H1 (cell line): ENCODE measurements around the gene DICER1. TPM values are rescaled to one million over a fixed set of nuclear protein-coding genes. Genes with fewer than 3 reads are reported as not detected.

Experiments used
- CTCF ChIA-PET: fragments of 300-600 bp; sonication (Branson Sonifier 250); formaldehyde crosslinking; loops from one replicate; lab custom pipeline; 2021; ENCODE audit not compliant: partially characterized antibody; lab: Charles Lee
- POLR2A ChIA-PET: fragments of 300-600 bp; sonication (Branson Sonifier 250); formaldehyde crosslinking; loops from one replicate; lab custom pipeline; 2021; ENCODE audit warnings: inconsistent platforms; ENCODE audit not compliant: partially characterized antibody; lab: Charles Lee
- DNase-seq, 2 experiments: peaks; one replicate each; pipeline versions ENCODE4 v3.0.0 to v3.0.0-alpha.2; 2010 to 2022; ENCODE audit warnings: low spot score in 2 of 2, low read depth in 1 of 2, mixed read lengths in 1 of 2
- FAIRE-seq: peaks from 2 replicates; lab custom pipeline; 2011; peaks lifted over from hg19 to GRCh38; lab: Jason Lieb, UNC
- H2AFZ ChIP-seq: 2 replicates; pipeline ENCODE4 v1.8.1; 2012; ENCODE audit warnings: low read length, inconsistent platforms
- H2AK5ac ChIP-seq: 2 replicates; pipeline ENCODE4 v1.6.1; 2013; ENCODE audit warnings: low read depth, low read length
- H2BK120ac ChIP-seq: replicated peaks from 2 replicates; pipeline ENCODE3; 2013; ENCODE audit warnings: low read depth, low read length, inconsistent platforms
- H2BK12ac ChIP-seq: 2 replicates; pipeline ENCODE4 v1.6.1; 2013; ENCODE audit warnings: low read depth, low read length
- H2BK15ac ChIP-seq: 2 replicates; pipeline ENCODE4 v1.6.1; 2013; ENCODE audit warnings: low read length
- H2BK20ac ChIP-seq: 2 replicates; pipeline ENCODE4 v1.6.1; 2013; ENCODE audit warnings: low read length
- H2BK5ac ChIP-seq: 2 replicates; pipeline ENCODE4 v1.6.1; 2013; ENCODE audit warnings: low read depth, low read length
- H3K14ac ChIP-seq: 2 replicates; pipeline ENCODE4 v1.6.1; 2013; ENCODE audit warnings: inconsistent platforms; ENCODE audit not compliant: insufficient read length
- H3K18ac ChIP-seq: 2 replicates; pipeline ENCODE4 v1.6.1; 2013; ENCODE audit warnings: low read length; ENCODE audit errors: extremely low read depth
- H3K23ac ChIP-seq: 2 replicates; pipeline ENCODE4 v1.6.1; 2013; ENCODE audit warnings: inconsistent platforms; ENCODE audit not compliant: insufficient read length
- H3K23me2 ChIP-seq: 2 replicates; pipeline ENCODE4 v1.6.1; 2013; ENCODE audit warnings: low read depth, low read length
- H3K27ac ChIP-seq: 2 replicates; pipeline ENCODE4 v1.6.1; 2011; ENCODE audit warnings: low read depth, low read length, inconsistent platforms
- H3K27me3 ChIP-seq, 4 experiments: replicated peaks in 1 of 4; 1 replicate in 1 of 4; 2 replicates in 3 of 4; pipeline versions ENCODE4 v1.6.1 to v1.8.1; 2011 to 2013; ENCODE audit warnings: low read length in 3 of 4, mild to moderate bottlenecking in 3 of 4, inconsistent platforms in 2 of 4, mixed read lengths in 2 of 4, moderate library complexity in 1 of 4; ENCODE audit not compliant: control insufficient read depth in 3 of 4, insufficient read depth in 3 of 4; ENCODE audit errors: extremely low read depth in 1 of 4
- H3K36me3 ChIP-seq, 4 experiments: 2 replicates each; pipeline versions ENCODE4 v1.6.1 to v1.8.1; 2011 to 2013; ENCODE audit warnings: mild to moderate bottlenecking in 4 of 4, low read length in 3 of 4, moderate library complexity in 2 of 4, control low read depth in 1 of 4, inconsistent platforms in 1 of 4; ENCODE audit not compliant: insufficient read depth in 4 of 4, control insufficient read depth in 2 of 4
- H3K4ac ChIP-seq: replicated peaks from 2 replicates; pipeline ENCODE3; 2013; ENCODE audit warnings: low read length, low read depth, mixed read lengths, inconsistent platforms; ENCODE audit not compliant: insufficient read length
- H3K4me1 ChIP-seq, 4 experiments: replicated peaks in 1 of 4; 1 replicate in 1 of 4; 2 replicates in 3 of 4; pipeline versions ENCODE4 v1.6.1 to v1.8.1; 2011 to 2013; ENCODE audit warnings: low read length in 3 of 4, inconsistent platforms in 2 of 4, mixed read lengths in 1 of 4; ENCODE audit not compliant: insufficient read depth in 4 of 4, control insufficient read depth in 3 of 4
- H3K4me2 ChIP-seq, 2 experiments: 2 replicates each; pipeline versions ENCODE4 v1.6.1 to v1.8.1; 2011 to 2013; ENCODE audit warnings: low read depth in 2 of 2, low read length in 2 of 2, control low read depth in 1 of 2, inconsistent platforms in 1 of 2, mild to moderate bottlenecking in 1 of 2; ENCODE audit not compliant: insufficient read depth in 1 of 2
- H3K4me3 ChIP-seq, 4 experiments: fragments of 200-600, 300-600 bp in 1 of 4; sonication (generic), shearing (Covaris generic), sonication (Bioruptor Twin) in 1 of 4; 2 replicates each; pipeline versions ENCODE4 v1.5.1 to v1.8.1; 2011 to 2016; ENCODE audit warnings: low read length in 4 of 4, low read depth in 3 of 4, control low read depth in 2 of 4, inconsistent platforms in 2 of 4, mild to moderate bottlenecking in 2 of 4, mixed read lengths in 1 of 4, moderate library complexity in 1 of 4; ENCODE audit not compliant: insufficient read depth in 2 of 4; ENCODE audit errors: extremely low read depth in 1 of 4
- H3K56ac ChIP-seq: replicated peaks from 2 replicates; pipeline ENCODE3; 2013; ENCODE audit warnings: low read depth, mild to moderate bottlenecking, mixed read lengths, low read length, inconsistent platforms; ENCODE audit not compliant: insufficient read length
- H3K79me1 ChIP-seq: 2 replicates; pipeline ENCODE4 v1.6.1; 2013; ENCODE audit warnings: low read depth, low read length, control low read depth
- H3K79me2 ChIP-seq, 2 experiments: 2 replicates each; pipeline versions ENCODE4 v1.6.1 to v1.8.1; 2012 to 2013; ENCODE audit warnings: low read length in 2 of 2, mild to moderate bottlenecking in 2 of 2, inconsistent platforms in 1 of 2; ENCODE audit not compliant: insufficient read depth in 2 of 2, control insufficient read depth in 1 of 2
- H3K9ac ChIP-seq, 4 experiments: replicated peaks in 1 of 4; 1 replicate in 1 of 4; 2 replicates in 3 of 4; pipeline versions ENCODE4 v1.6.1 to v1.8.1; 2011 to 2013; ENCODE audit warnings: low read depth in 3 of 4, low read length in 3 of 4, control low read depth in 2 of 4, mild to moderate bottlenecking in 2 of 4, moderate library complexity in 2 of 4, inconsistent platforms in 1 of 4; ENCODE audit errors: extremely low read depth in 1 of 4
- H3K9me3 ChIP-seq, 2 experiments: 2 replicates each; pipeline versions ENCODE4 v1.6.1 to v1.8.1; 2012 to 2013; ENCODE audit warnings: mild to moderate bottlenecking in 2 of 2, moderate library complexity in 2 of 2, control low read depth in 1 of 2, inconsistent platforms in 1 of 2, low read depth in 1 of 2, low read length in 1 of 2, mixed read lengths in 1 of 2; ENCODE audit not compliant: insufficient read depth in 2 of 2
- H4K20me1 ChIP-seq, 2 experiments: replicated peaks in 1 of 2; 2 replicates each; pipeline versions ENCODE3 to v1.8.1; 2011 to 2013; ENCODE audit warnings: inconsistent platforms in 2 of 2, low read length in 2 of 2, mild to moderate bottlenecking in 1 of 2; ENCODE audit not compliant: insufficient read depth in 2 of 2, control insufficient read depth in 1 of 2
- H4K5ac ChIP-seq: 2 replicates; pipeline ENCODE4 v1.6.1; 2013; ENCODE audit warnings: low read length, low read depth, mixed read lengths, inconsistent platforms; ENCODE audit not compliant: insufficient read length
- H4K8ac ChIP-seq: 2 replicates; pipeline ENCODE4 v1.8.0; 2013; ENCODE audit warnings: mild to moderate bottlenecking, moderate library complexity, low read length, inconsistent platforms; ENCODE audit not compliant: insufficient read depth; ENCODE audit errors: extremely low read depth
- H4K91ac ChIP-seq: replicated peaks from 2 replicates; pipeline ENCODE3; 2013; ENCODE audit warnings: low read length, mixed read lengths, inconsistent platforms; ENCODE audit not compliant: insufficient read length
- CTCF ChIP-seq, 3 experiments: IDR thresholded peaks; 1 replicate in 2 of 3; 2 replicates in 1 of 3; pipeline versions ENCODE4 v1.5.1 to v1.6.1; 2011; ENCODE audit warnings: low read length in 3 of 3, mild to moderate bottlenecking in 3 of 3, inconsistent platforms in 2 of 3, low read depth in 1 of 3, moderate library complexity in 1 of 3; ENCODE audit not compliant: insufficient read depth in 1 of 3; ENCODE audit errors: control extremely low read depth in 1 of 3
- FOSL1 ChIP-seq: IDR thresholded peaks from 2 replicates; pipeline ENCODE4 v1.6.1; 2011; ENCODE audit warnings: mild to moderate bottlenecking, low read depth, low read length, moderate library complexity; ENCODE audit not compliant: insufficient read depth
- HDAC6 ChIP-seq: IDR thresholded peaks from one replicate; pipeline ENCODE4 v1.7.1; 2012; ENCODE audit warnings: low read depth, mild to moderate bottlenecking, inconsistent platforms, low read length, moderate library complexity
- JUND ChIP-seq: IDR thresholded peaks from 2 replicates; pipeline ENCODE4 v1.6.1; 2011; ENCODE audit warnings: mild to moderate bottlenecking, improper control_type of control experiment, low read length
- KDM5A ChIP-seq: fragments of 200-600 bp; IDR thresholded peaks from 2 replicates; pipeline ENCODE4 v1.7.1; 2012; ENCODE audit warnings: mild to moderate bottlenecking, low read length, inconsistent platforms, mixed read lengths
- MAFK ChIP-seq: IDR thresholded peaks from 2 replicates; pipeline ENCODE4 v1.6.1; 2012; ENCODE audit warnings: low read depth, mild to moderate bottlenecking, improper control_type of control experiment, low read length
- MAX ChIP-seq: IDR thresholded peaks from 2 replicates; pipeline ENCODE4 v1.6.1; 2012; ENCODE audit warnings: inconsistent platforms
- POLR2A ChIP-seq, 2 experiments: IDR thresholded peaks; 1 replicate in 1 of 2; 2 replicates in 1 of 2; pipeline ENCODE4 v1.6.1; 2011; ENCODE audit warnings: low read depth in 2 of 2, low read length in 2 of 2, mild to moderate bottlenecking in 2 of 2; ENCODE audit errors: control extremely low read depth in 1 of 2
- POLR2AphosphoS5 ChIP-seq: IDR thresholded peaks from 2 replicates; pipeline ENCODE4 v1.6.1; 2011; ENCODE audit warnings: low read depth, low read length
- TBP ChIP-seq: IDR thresholded peaks from 2 replicates; pipeline ENCODE4 v1.6.1; 2011; ENCODE audit warnings: low read depth, low read length, improper control_type of control experiment
- WGBS, 2 experiments: shearing (Covaris generic) in 1 of 2; methylation state at CpG; one replicate each; pipeline versions ENCODE4 v1.1.6 to v1.1.7; 2013 to 2015; ENCODE audit warnings: low lambda C conversion rate in 2 of 2, mixed read lengths in 2 of 2, inconsistent platforms in 1 of 2, low coverage in 1 of 2, missing lambda C conversion rate in 1 of 2; ENCODE audit not compliant: insufficient replicate concordance in 2 of 2, insufficient coverage in 1 of 2, insufficient read length in 1 of 2; ENCODE audit errors: extremely low coverage in 1 of 2, missing lambda C conversion rate in 1 of 2; 5-methylcytosine and 5-hydroxymethylcytosine counted together
- polyA plus RNA-seq, 7 experiments: library from polyadenylated mRNA; depleted of rRNA in 3 of 7; stranded (reverse) in 5 of 7; unstranded in 2 of 7; fragments of >200 nt in 5 of 7; fragments of 200-250 nt in 2 of 7; gene quantifications; 1 replicate in 5 of 7; 2 replicates in 1 of 7; 4 replicates in 1 of 7; pipeline versions ENCODE4 v1.2.1 to v1.2.3, GENCODE V29; 2011 to 2013; ENCODE audit warnings: missing spikeins in 2 of 7, mixed read lengths in 2 of 7
- total RNA-seq: library from RNA; stranded (reverse); fragmentation: NEBNext Ultra II Directional; extraction: Animal tissue kit (Norgen Biotek cat#: 25700); gene quantifications from 2 replicates; pipeline ENCODE4 v1.2.1, GENCODE V29; 2021

DICER1 gene
- total and polyA plus RNA-seq, 2 of the 8 experiments (the other 6 are each of a cell fraction or from before 2014, with no cell fraction given) = 11.9 to 61.8 TPM

GRCh38 chr14:95185767-95186392 lies 28.6 kb upstream of the DICER1 start:
- Histone ChIP-seq H3K4me3 (no peak overlapping the region), H2BK15ac (no peak overlapping the region), H2BK5ac (no peak overlapping the region), H4K8ac (no peak overlapping the region), H4K91ac (no peak overlapping the region), H3K4ac (no peak overlapping the region), H3K9ac (no peak overlapping the region), H3K79me1 (no peaks in the 10 kb centered on the region), H3K36me3 (no peaks in the 10 kb centered on the region), H3K14ac (no peak overlapping the region), H2BK12ac (no peak overlapping the region), H3K23me2 (peaks cover 3% of the 10 kb centered on the region; the same call in 1 of the 2 replicates), H4K20me1 (no peaks in the 10 kb centered on the region), H2AFZ (no peak overlapping the region), H3K4me2 (no peak overlapping the region), H2AK5ac (no peak overlapping the region), H3K4me1 (no peaks in the 10 kb centered on the region; a peak in 1 of 7 replicates), H2BK120ac (no peak overlapping the region), H3K27me3 (no peaks in the 10 kb centered on the region), H4K5ac (no peak overlapping the region), H3K18ac (no peak overlapping the region), H3K56ac (no peak overlapping the region), H3K79me2 (no peaks in the 10 kb centered on the region), H3K27ac (no peak overlapping the region; the same call in 1 of the 2 replicates), H2BK20ac (no peak overlapping the region), H3K9me3 (no peaks in the 10 kb centered on the region), H3K23ac (no peak overlapping the region)
- no peak for FAIRE-seq
- 90% methylated on average over 11 of the region's 11 CpGs; no CpG with 5 or more reads in 1 of the 2 experiments for WGBS, 2 experiments
- POLR2A ChIA-PET = interaction anchor here (1.0 kb wide), 1 partner anchor 28 kb away, joined by 3 read pairs; the partner anchor contains the start of gene DICER1
- TF ChIP-seq JUND = no peak
- TF ChIP-seq KDM5A = no peak
- TF ChIP-seq POLR2A (IDR thresholded peaks at IDR 0.05; ENCODE audit: control extremely low read depth in 1 of 2, low read depth in 2 of 2, low read length in 2 of 2) = no peak
- TF ChIP-seq TBP = no peak
- no peak for TF ChIP-seq POLR2AphosphoS5
- no peak for TF ChIP-seq MAX
- no peak for TF ChIP-seq FOSL1
- no peak for TF ChIP-seq CTCF (IDR thresholded peaks at IDR 0.05; ENCODE audit: control extremely low read depth in 1 of 3, insufficient read depth in 1 of 3, low read depth in 1 of 3, low read length in 3 of 3)
- TF ChIP-seq MAFK = no peak
- TF ChIP-seq HDAC6 = no peak
- CTCF ChIA-PET = interaction anchor here (1.2 to 3.2 kb wide), 2 partner anchors 107 to 176 kb away, joined by 3 to 10 read pairs; no protein-coding TSS in a partner anchor
- no peak for DNase-seq
